ENCODE measurements around the gene BSN. TPM values are rescaled to one million over a fixed set of nuclear protein-coding genes. Genes with fewer than 3 reads are reported as not detected.
"Not testable (repeated sequence)": the region's sequence is repeated elsewhere in the genome, so short reads cannot be mapped to it uniquely, and the experiment has no call there.

Gene BSN
- polyA plus RNA-seq, 3 donors = 0.93 to 1.6 (median 1.1) TPM

GRCh38 chr3:49668861-49669260, 114.6 kb downstream of the BSN start:
- no peak for DNase-seq (ENCODE audit: low read depth in 3 of 3, low spot score in 2 of 3)

GRCh38 chr3:49669352-49669751, 115.1 kb downstream of the BSN start:
- DNase-seq (ENCODE audit: low read depth in 3 of 3, low spot score in 2 of 3) = no peak

- DNase-seq (ENCODE audit: low read depth in 3 of 3, low spot score in 2 of 3) = no peak
These were observed 116.6 kb downstream of the BSN start for GRCh38 chr3:49670940-49671290.

- DNase-seq (ENCODE audit: low read depth in 3 of 3, low spot score in 2 of 3) = peak in 1 of 3 donors; percentile 62
These were observed 117.3 kb downstream of the BSN start for GRCh38 chr3:49671291-49672288.

- DNase-seq (ENCODE audit: low read depth in 3 of 3, low spot score in 2 of 3) = no peak
These were observed 118.9 kb downstream of the BSN start for GRCh38 chr3:49673121-49673714.

GRCh38 chr3:49673715-49674496, 119.6 kb downstream of the BSN start, which contains the start of gene APEH:
APEH (plus strand) TSS chr3:49674351; CDS start chr3:49674402, 51 bp downstream.
- peak; percentile 88 to 90 (median 88) for DNase-seq (ENCODE audit: low read depth in 3 of 3, low spot score in 2 of 3)

GRCh38 chr3:49674497-49674983, 120.3 kb downstream of the BSN start:
- no peak for DNase-seq (ENCODE audit: low read depth in 3 of 3, low spot score in 2 of 3)

GRCh38 chr3:49675912-49676311, 121.6 kb downstream of the BSN start:
- no peak for DNase-seq (ENCODE audit: low read depth in 3 of 3, low spot score in 2 of 3)

- DNase-seq (ENCODE audit: low read depth in 3 of 3, low spot score in 2 of 3) = no peak
These were observed 126.4 kb downstream of the BSN start for GRCh38 chr3:49680493-49681231.

GRCh38 chr3:49681232-49681522, 126.9 kb downstream of the BSN start:
- DNase-seq (ENCODE audit: low read depth in 3 of 3, low spot score in 2 of 3) = no peak

GRCh38 chr3:49681543-49681942, 127.3 kb downstream of the BSN start:
- no peak for DNase-seq (ENCODE audit: low read depth in 3 of 3, low spot score in 2 of 3)

GRCh38 chr3:49683162-49683561, 128.9 kb downstream of the BSN start:
- no peak for DNase-seq (ENCODE audit: low read depth in 3 of 3, low spot score in 2 of 3)

GRCh38 chr3:49684453-49684852, 130.2 kb downstream of the BSN start:
- DNase-seq (ENCODE audit: low read depth in 3 of 3, low spot score in 2 of 3) = not testable (repeated sequence)

- DNase-seq (ENCODE audit: low read depth in 3 of 3, low spot score in 2 of 3) = not testable (repeated sequence)
These were observed 130.8 kb downstream of the BSN start for GRCh38 chr3:49685103-49685502.

- DNase-seq (ENCODE audit: low read depth in 3 of 3, low spot score in 2 of 3) = not testable (repeated sequence)
These were observed 131.6 kb downstream of the BSN start for GRCh38 chr3:49685846-49686245.

- DNase-seq (ENCODE audit: low read depth in 3 of 3, low spot score in 2 of 3) = peak in 1 of 3 donors; percentile 45
These were observed 132.1 kb downstream of the BSN start for GRCh38 chr3:49686346-49686745.

- peak in 1 of 3 donors; percentile 56 for DNase-seq (ENCODE audit: low read depth in 3 of 3, low spot score in 2 of 3)
These were observed 132.6 kb downstream of the BSN start for GRCh38 chr3:49686769-49687423.

GRCh38 chr3:49687424-49687795, 133.1 kb downstream of the BSN start:
- not testable (repeated sequence) for DNase-seq (ENCODE audit: low read depth in 3 of 3, low spot score in 2 of 3)

GRCh38 chr3:49688338-49689045, 134.2 kb downstream of the BSN start:
- not testable (repeated sequence) for DNase-seq (ENCODE audit: low read depth in 3 of 3, low spot score in 2 of 3)
